ENCODE measurements around the gene ZFAND2B. TPM values are rescaled to one million over a fixed set of nuclear protein-coding genes. Genes with fewer than 3 reads are reported as not detected.
"Not testable (repeated sequence)": the region's sequence is repeated elsewhere in the genome, so short reads cannot be mapped to it uniquely, and the experiment has no call there.

The ZFAND2B gene
- total RNA-seq, 4 donors from 2014 or later = 34.7 to 44.5 (median 37.6) TPM

DNA sequence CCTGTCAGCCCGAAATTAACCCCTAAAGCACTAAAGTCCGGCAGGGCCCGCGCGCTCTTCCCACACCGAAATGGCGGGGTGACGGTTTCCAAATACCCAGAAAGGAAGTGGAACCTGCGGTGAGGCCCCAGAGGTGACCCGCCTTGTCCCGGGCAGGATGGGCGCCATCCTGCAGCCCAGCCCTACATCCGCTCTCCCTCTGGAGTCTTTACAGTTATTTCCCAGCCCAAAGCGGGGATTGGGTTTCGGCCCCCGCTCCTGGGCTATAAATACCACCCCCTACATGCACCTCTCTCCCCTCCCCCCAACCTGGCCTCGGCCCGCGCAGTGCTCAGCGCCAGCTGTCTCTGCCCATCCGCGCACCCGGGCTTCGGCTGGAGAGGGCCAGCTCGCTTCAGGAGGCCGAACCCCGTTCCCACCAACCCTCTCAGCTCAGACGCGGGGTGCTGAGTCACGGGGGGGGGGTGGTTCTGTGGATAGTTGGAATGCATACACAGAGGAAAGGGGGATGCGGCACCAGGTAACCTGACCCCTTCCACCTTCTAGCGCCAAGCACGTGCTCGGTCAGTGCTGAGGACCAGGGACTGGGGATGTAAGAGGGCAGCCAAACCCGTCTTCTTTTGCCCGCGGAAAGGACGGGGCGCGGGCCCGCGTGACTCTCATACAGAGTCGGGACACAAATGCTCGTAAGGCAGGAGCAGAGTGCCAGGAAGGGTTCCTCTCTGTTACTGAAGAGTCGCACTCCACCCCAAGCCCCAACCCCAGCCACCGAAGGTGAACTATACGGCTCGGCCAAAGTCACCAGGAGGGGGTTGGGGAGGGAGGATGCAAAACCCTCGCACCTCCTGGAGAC lies 46.5 kb downstream of the ZFAND2B start, which contains the start of gene TUBA4B:
Gene TUBA4B, plus strand, starts transcription at position 344 of the 853 bp plus-strand sequence. Its CDS starts 165 bp downstream, at position 509.
- H3K27ac ChIP-seq = peak within 1 kb of the TSS; percentile 47 to 90 (median 88)
- peaks cover 0 to 69% (median 26%) of the 10 kb centered on the region in 3 donors for H3K4me1 ChIP-seq
- peak within 1 kb of the TSS; percentile 53 to 66 for H3K4me3 ChIP-seq
- 3 to 11% methylated on average over 7 to 17 of the region's 49 CpGs for WGBS, 2 donors (ENCODE audit: low coverage in 1 of 2)
- peak; percentile 20 for ATAC-seq
- H3K27me3 ChIP-seq = peaks cover 6% of the 10 kb centered on the region
- no peak for TF ChIP-seq POLR2AphosphoS5 (IDR thresholded peaks at IDR 0.05)
- no peak for TF ChIP-seq POLR2A (IDR thresholded peaks at IDR 0.05)
- TF ChIP-seq EP300 (IDR thresholded peaks at IDR 0.05) = no peak
- TF ChIP-seq, protein P1, sequence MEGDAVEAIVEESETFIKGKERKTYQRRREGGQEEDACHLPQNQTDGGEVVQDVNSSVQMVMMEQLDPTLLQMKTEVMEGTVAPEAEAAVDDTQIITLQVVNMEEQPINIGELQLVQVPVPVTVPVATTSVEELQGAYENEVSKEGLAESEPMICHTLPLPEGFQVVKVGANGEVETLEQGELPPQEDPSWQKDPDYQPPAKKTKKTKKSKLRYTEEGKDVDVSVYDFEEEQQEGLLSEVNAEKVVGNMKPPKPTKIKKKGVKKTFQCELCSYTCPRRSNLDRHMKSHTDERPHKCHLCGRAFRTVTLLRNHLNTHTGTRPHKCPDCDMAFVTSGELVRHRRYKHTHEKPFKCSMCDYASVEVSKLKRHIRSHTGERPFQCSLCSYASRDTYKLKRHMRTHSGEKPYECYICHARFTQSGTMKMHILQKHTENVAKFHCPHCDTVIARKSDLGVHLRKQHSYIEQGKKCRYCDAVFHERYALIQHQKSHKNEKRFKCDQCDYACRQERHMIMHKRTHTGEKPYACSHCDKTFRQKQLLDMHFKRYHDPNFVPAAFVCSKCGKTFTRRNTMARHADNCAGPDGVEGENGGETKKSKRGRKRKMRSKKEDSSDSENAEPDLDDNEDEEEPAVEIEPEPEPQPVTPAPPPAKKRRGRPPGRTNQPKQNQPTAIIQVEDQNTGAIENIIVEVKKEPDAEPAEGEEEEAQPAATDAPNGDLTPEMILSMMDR (IDR thresholded peaks at IDR 0.05) = no peak
- H3K9me3 ChIP-seq = no peaks in the 10 kb centered on the region
- H3K36me3 ChIP-seq = peaks cover 0 to 32% of the 10 kb centered on the region in 2 donors

DNA sequence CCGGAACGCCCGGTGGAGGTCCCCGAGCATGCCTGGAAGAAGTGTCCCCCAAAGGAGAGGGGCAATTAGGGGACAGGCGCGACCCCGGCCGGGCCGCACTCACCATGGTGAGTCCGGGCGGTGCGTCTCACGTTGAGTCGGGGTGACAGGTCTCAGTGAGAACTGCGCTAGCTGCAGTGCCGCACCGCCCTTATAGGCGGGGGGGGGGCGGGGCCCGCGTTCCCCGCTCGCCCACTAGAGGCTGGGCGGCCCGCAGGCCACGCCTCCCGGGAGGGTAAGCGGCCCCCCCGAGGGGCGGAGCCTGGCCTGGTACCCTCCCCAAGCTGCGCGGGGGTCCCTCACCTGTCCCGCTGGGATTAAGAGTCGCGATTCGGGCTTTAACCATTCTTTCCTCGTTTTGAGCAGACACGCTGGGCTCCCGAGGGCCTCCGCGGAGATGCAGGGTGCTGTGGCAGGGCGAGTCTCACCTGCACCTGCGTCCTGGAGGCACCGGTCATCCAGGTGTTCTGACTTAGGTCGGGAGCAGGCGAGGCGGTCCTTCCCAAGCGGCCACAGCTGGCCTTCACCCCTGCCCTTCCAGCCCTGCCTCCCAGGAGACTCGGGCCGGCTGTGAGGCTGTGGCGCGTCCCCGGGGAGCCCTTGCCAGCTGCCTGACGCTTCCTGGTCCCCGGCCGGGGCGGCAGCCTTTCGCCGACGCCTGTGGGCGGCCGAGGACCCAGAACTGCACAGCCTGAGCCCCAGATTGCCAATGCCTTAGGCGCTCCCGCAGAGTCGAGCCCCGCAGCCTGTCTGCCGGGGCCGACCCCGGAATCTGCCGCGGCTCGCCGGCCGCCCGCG lies 47.4 kb downstream of the ZFAND2B start, which contains the start of gene TUBA4A:
Gene TUBA4A, minus strand, starts transcription at position 166 of the 837 bp plus-strand sequence. Its CDS starts 60 bp downstream, at position 106.
- peak within 1 kb of the TSS; percentile 47 to 90 (median 88) for H3K27ac ChIP-seq
- WGBS, 2 donors (ENCODE audit: low coverage in 1 of 2) = no CpG with 5 or more reads among the region's 76 CpGs
- H3K27me3 ChIP-seq = peaks cover 10% of the 10 kb centered on the region
- peak; percentile 94 for TF ChIP-seq POLR2AphosphoS5 (IDR thresholded peaks at IDR 0.05)
- no peak for TF ChIP-seq EP300 (IDR thresholded peaks at IDR 0.05)
- TF ChIP-seq, protein P1 (IDR thresholded peaks at IDR 0.05) = peak in 3 of 4 experiments; percentile 29 to 37 (median 33)
- peak; percentile 92 to 93 for TF ChIP-seq POLR2A (IDR thresholded peaks at IDR 0.05)
- peaks cover 0 to 61% (median 26%) of the 10 kb centered on the region in 3 donors for H3K4me1 ChIP-seq
- no peaks in the 10 kb centered on the region for H3K9me3 ChIP-seq
- ATAC-seq = peak; percentile 87
- peaks cover 0 to 23% of the 10 kb centered on the region in 2 donors for H3K36me3 ChIP-seq
- H3K4me3 ChIP-seq = peak within 1 kb of the TSS; percentile 53 to 66

DNA sequence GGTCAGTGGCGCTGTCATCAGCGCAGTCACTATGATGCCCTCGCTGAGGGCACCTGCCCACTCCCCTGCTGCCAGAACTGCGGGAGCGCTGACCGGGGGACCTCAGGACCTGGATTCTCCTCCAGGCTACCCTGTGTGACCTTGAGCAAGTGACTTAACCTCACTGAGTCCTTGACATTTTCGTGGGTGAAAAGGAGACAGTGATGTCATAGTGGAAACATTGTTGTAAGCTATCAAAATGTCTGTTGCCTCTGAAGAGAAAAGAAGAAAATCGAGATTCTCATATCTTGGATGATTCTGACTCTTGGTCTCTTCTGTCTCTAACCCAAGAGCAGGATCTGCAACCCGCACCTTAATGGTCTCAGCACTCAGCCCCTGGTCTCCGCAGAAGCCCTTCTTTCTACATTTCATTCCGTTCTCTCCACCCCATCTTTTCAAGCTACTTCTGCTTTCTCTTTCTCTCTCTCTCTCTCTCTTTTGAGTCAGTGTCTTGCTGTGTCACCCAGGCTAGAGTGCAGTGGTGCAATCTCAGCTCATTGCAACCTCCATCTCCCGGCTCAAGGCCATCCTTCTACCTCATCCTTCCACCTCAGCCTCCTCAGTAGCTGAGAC lies 48.1 kb downstream of the ZFAND2B start:
- Histone ChIP-seq H3K9me3 (no peaks in the 10 kb centered on the region), H3K4me3 (peak overlapping the region; percentile 53 to 66), H3K4me1 (peaks cover 0 to 53% (median 18%) of the 10 kb centered on the region in 3 donors), H3K36me3 (peaks cover 0 to 20% of the 10 kb centered on the region in 2 donors), H3K27me3 (peaks cover 14% of the 10 kb centered on the region), H3K27ac (peak overlapping the region; percentile 30 to 90 (median 88))
- 23 to 32% methylated on average over 6 of the region's 12 CpGs for WGBS, 2 donors (ENCODE audit: low coverage in 1 of 2)
- peak; percentile 1 for ATAC-seq
- TF ChIP-seq POLR2AphosphoS5 (IDR thresholded peaks at IDR 0.05) (no peak), POLR2A (IDR thresholded peaks at IDR 0.05) (no peak), EP300 (IDR thresholded peaks at IDR 0.05) (no peak)
- TF ChIP-seq, protein P1 (IDR thresholded peaks at IDR 0.05) = no peak

DNA sequence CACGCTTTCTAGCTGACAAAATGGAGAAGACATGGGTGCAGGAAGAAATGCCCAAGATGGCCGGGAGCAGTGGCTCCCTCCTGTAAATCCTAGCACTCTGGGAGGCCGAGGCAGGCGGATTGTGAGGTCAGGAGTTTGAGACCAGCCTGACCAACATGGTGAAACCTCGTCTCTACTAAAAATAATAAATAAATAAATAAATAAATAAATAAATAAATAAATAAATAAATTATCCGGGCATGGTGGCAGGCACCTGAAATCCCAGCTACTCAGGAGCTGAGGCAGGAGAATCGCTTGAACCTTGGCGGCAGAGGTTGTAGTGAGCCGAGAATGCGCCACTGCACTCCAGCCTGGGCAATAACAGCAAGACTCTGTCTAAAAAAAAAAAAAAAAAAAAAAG lies 52.4 kb downstream of the ZFAND2B start:
- H3K36me3 ChIP-seq, ATAC-seq, H3K9me3 ChIP-seq, H3K4me3 ChIP-seq, H3K27ac ChIP-seq: not testable (repeated sequence)
- peaks cover 0 to 13% (median 7%) of the 10 kb centered on the region in 3 donors for H3K4me1 ChIP-seq
- H3K27me3 ChIP-seq = peaks cover 42% of the 10 kb centered on the region
- 62 to 82% methylated on average over 5 to 9 of the region's 10 CpGs for WGBS, 2 donors (ENCODE audit: low coverage in 1 of 2)

Other genes starting within 250 kb of the ZFAND2B start
- under 1 TPM in 2 of 4 donors, not detected in 2; 0.27 to 0.35 TPM for gene CDK5R2, start 247.1 kb upstream of the ZFAND2B start, total RNA-seq
- not detected for gene FEV, start 221.6 kb upstream of the ZFAND2B start, total RNA-seq
- not detected for gene CRYBA2, start 213.4 kb upstream of the ZFAND2B start, total RNA-seq
- not detected for gene CFAP65, start 165.3 kb upstream of the ZFAND2B start, total RNA-seq
- gene IHH, start 145.9 kb upstream of the ZFAND2B start, total RNA-seq = under 1 TPM in 1 of 4 donors, not detected in 3; 0.23 TPM
- gene NHEJ1, start 46.0 kb upstream of the ZFAND2B start, total RNA-seq = 10 to 100 TPM; 12.8 to 25.5 (median 17.4) TPM
- gene SLC23A3, start 36.8 kb upstream of the ZFAND2B start, total RNA-seq = 1 to 10 TPM in 1 of 4 donors, under 1 TPM in 2, not detected in 1; 0.23 to 1.1 (median 0.27) TPM
- 10 to 100 TPM; 50.6 to 82.0 (median 66.0) TPM for gene CNPPD1, start 29.9 kb upstream of the ZFAND2B start, total RNA-seq
- gene RETREG2, start 28.5 kb upstream of the ZFAND2B start, total RNA-seq = 10 to 100 TPM; 49.8 to 63.7 (median 57.6) TPM
- gene ABCB6, start 12.2 kb downstream of the ZFAND2B start, total RNA-seq = 10 to 100 TPM; 11.4 to 19.6 (median 16.8) TPM
- gene ATG9A, start 22.9 kb downstream of the ZFAND2B start, total RNA-seq = 10 to 100 TPM; 39.8 to 82.6 (median 47.0) TPM
- 10 to 100 TPM; 24.3 to 48.4 (median 25.1) TPM for gene ANKZF1, start 23.0 kb downstream of the ZFAND2B start, total RNA-seq
- gene GLB1L, start 38.7 kb downstream of the ZFAND2B start, total RNA-seq = 1 to 10 TPM; 5.9 to 9.7 (median 6.6) TPM
- gene STK16, start 38.7 kb downstream of the ZFAND2B start, total RNA-seq = 10 to 100 TPM; 10.2 to 14.0 (median 11.6) TPM
- not detected for gene TUBA4B, start 46.5 kb downstream of the ZFAND2B start, total RNA-seq
- gene TUBA4A, start 47.1 kb downstream of the ZFAND2B start, total RNA-seq = 10 to 100 TPM; 33.2 to 89.3 (median 56.2) TPM
- 10 to 100 TPM; 45.3 to 76.1 (median 54.9) TPM for gene DNAJB2, start 72.6 kb downstream of the ZFAND2B start, total RNA-seq
- gene PTPRN, start 102.6 kb downstream of the ZFAND2B start, total RNA-seq = 1 to 10 TPM in 2 of 4 donors, under 1 TPM in 1, not detected in 1; 0.58 to 3.0 (median 1.9) TPM
- not detected for gene RESP18, start 126.0 kb downstream of the ZFAND2B start, total RNA-seq
- gene DNPEP, start 181.1 kb downstream of the ZFAND2B start, total RNA-seq = 10 to 100 TPM; 37.8 to 76.9 (median 59.2) TPM
- over 10,000 TPM; 10,852 to 31,720 (median 15,007) TPM for gene DES, start 211.6 kb downstream of the ZFAND2B start, total RNA-seq
- gene SPEG, start 228.1 kb downstream of the ZFAND2B start, total RNA-seq = 100 to 1,000 TPM in 3 of 4 donors, 10 to 100 TPM in 1; 90.2 to 307 (median 214) TPM

Measured in gastroesophageal sphincter (tissue), 4 donors.